K562 (cell line): ENCODE results near the gene CPM. TPM values are rescaled to one million over a fixed set of nuclear protein-coding genes. Genes with fewer than 3 reads are reported as not detected.

Experiments used
- CSDE1 ChIP-seq, 2 experiments: fragments of 450-650 bp; IDR thresholded peaks; 2 replicates each; pipeline ENCODE4 v1.6.1; 2016; ENCODE audit warnings: mild to moderate bottlenecking in 1 of 2
- HIVEP1 ChIP-seq: fragments of 250-450 bp; sonication (Bioruptor Pico); IDR thresholded peaks from 2 replicates; pipeline ENCODE4 v1.4.0; 2020; ENCODE audit warnings: mild to moderate bottlenecking
- HSF4 ChIP-seq: fragments of 250-450 bp; sonication (Bioruptor Pico); IDR thresholded peaks from 2 replicates; pipeline ENCODE4 v2.1.2; 2022; ENCODE audit warnings: mild to moderate bottlenecking, moderate library complexity, borderline replicate concordance
- NEUROD1 ChIP-seq: fragments of 150-350 bp; IDR thresholded peaks from 2 replicates; pipeline ENCODE4 v1.6.1; 2014; ENCODE audit warnings: borderline replicate concordance, low read length, low read depth; ENCODE audit not compliant: partially characterized antibody
- NR2C1 ChIP-seq, 2 experiments: fragments of 450-650 bp; IDR thresholded peaks; 2 replicates each; pipeline ENCODE4 v1.6.1; 2017; ENCODE audit warnings: mild to moderate bottlenecking in 2 of 2, antibody characterized with exemption in 1 of 2, inconsistent platforms in 1 of 2, missing compliant biosample characterization in 1 of 2, missing genetic modification characterization in 1 of 2
- NUFIP1 ChIP-seq: fragments of 450-650 bp; IDR thresholded peaks from 2 replicates; pipeline ENCODE4 v1.6.1; 2018; ENCODE audit not compliant: partially characterized antibody
- POLR2A ChIP-seq: fragments of 450-650 bp; conservative IDR thresholded peaks from 2 replicates; pipeline ENCODE4 v1.6.1; 2016
- STAG1 ChIP-seq: sonication (generic); formaldehyde crosslinking; IDR thresholded peaks from 2 replicates; pipeline ENCODE4 v1.5.0; 2020; ENCODE audit warnings: missing genetic modification reagents, borderline replicate concordance
- STAT6 ChIP-seq: sonication (generic); formaldehyde crosslinking; IDR thresholded peaks from 2 replicates; pipeline ENCODE4 v1.8.1; 2023; ENCODE audit warnings: mild to moderate bottlenecking, missing genetic modification reagents
- ZBTB33 ChIP-seq: sonication (generic); formaldehyde crosslinking; IDR thresholded peaks from 2 replicates; pipeline ENCODE4 v1.8.1; 2023; ENCODE audit warnings: mild to moderate bottlenecking, missing genetic modification reagents
- ZBTB40 ChIP-seq, 2 experiments: fragments of 450-650 bp in 1 of 2; sonication (generic) in 1 of 2; formaldehyde crosslinking in 1 of 2; IDR thresholded peaks; 2 replicates each; pipeline versions ENCODE4 v1.7.1 to v1.9.0; 2016 to 2022; ENCODE audit warnings: inconsistent platforms in 1 of 2, mild to moderate bottlenecking in 1 of 2, missing genetic modification reagents in 1 of 2
- ZNF384 ChIP-seq: IDR thresholded peaks from 2 replicates; pipeline ENCODE4 v1.6.1; 2012; ENCODE audit warnings: low read depth, low read length, improper control_type of control experiment
- polyA plus RNA-seq, 8 experiments: library from polyadenylated mRNA; depleted of rRNA in 4 of 8; stranded (reverse) in 5 of 8; unstranded in 3 of 8; fragments of >200 nt; fragmentation: Nextera tagmentation in 2 of 8; fragmentation: Illumina TruSeq in 1 of 8; extraction: Ambion mirVana in 2 of 8; extraction: Trizol in 1 of 8; gene quantifications; 2 replicates each; pipeline versions ENCODE4 v1.2.1 to v1.2.3, GENCODE V29; 2011 to 2014; ENCODE audit warnings: inconsistent platforms in 1 of 8, missing spikeins in 1 of 8
- total RNA-seq, 7 experiments: library from RNA; depleted of rRNA in 6 of 7; stranded (reverse); fragments of >200 nt in 6 of 7; fragmentation: Illumina TruSeq in 2 of 7; extraction: Trizol in 2 of 7; gene quantifications; 2 replicates each; pipeline versions ENCODE4 v1.2.1 to v1.2.3, GENCODE V29; 2011 to 2021; ENCODE audit warnings: low replicate concordance in 1 of 7

CPM gene
- total and polyA plus RNA-seq, 9 of the 15 experiments (the other 6 are each of a cell fraction or from before 2014, with no cell fraction given) = 0.31 TPM; not detected in 8

GRCh38 chr12:68806488-68807237 lies 126.3 kb downstream of the CPM start (continued):
- TF ChIP-seq ZBTB40 (IDR thresholded peaks at IDR 0.05) (peak; percentile 83), ZBTB40 (CRISPR knock-in tag; IDR thresholded peaks at IDR 0.05) (no peak; the same call in 1 of the 2 replicates), HIVEP1 (CRISPR knock-in tag) (no peak), ZBTB33 (CRISPR knock-in tag) (0 out of 2 replicates have a peak, but pooled peaks have one; percentile 35), NUFIP1 (no peak), NR2C1 (IDR thresholded peaks at IDR 0.05) (no peak), NR2C1 (tag; IDR thresholded peaks at IDR 0.05) (no peak), NEUROD1 (no peak), CSDE1 (IDR thresholded peaks at IDR 0.05) (no peak), ZNF384 (peak; percentile 58), STAG1 (CRISPR knock-in tag) (no peak), HSF4 (no peak), POLR2A (no peak), STAT6 (CRISPR knock-in tag) (no peak)
